Neural cell (in vitro differentiated cells): Measurements from ENCODE around the gene TPTE.
"Not testable (repeated sequence)": the region's sequence is repeated elsewhere in the genome, so short reads cannot be mapped to it uniquely, and the experiment has no call there.

Experiments used
- EZH2 ChIP-seq: fragments of 200-600, 300-800 bp; shearing (Covaris generic), sonication (generic); IDR thresholded peaks from 2 replicates; pipeline ENCODE4 v1.6.1; 2014; ENCODE audit warnings: antibody characterized with exemption, low read length, borderline replicate concordance, mild to moderate bottlenecking; ENCODE audit not compliant: insufficient read depth, poor library complexity, severe bottlenecking
- POLR2AphosphoS5 ChIP-seq: IDR thresholded peaks from 2 replicates; pipeline ENCODE4 v1.6.1; 2012
- TAF1 ChIP-seq: IDR thresholded peaks from 2 replicates; pipeline ENCODE4 v1.6.1; 2012; ENCODE audit warnings: low read depth
- TF ChIP-seq, protein P1 (sequence below): fragments of 450-650 bp; IDR thresholded peaks from 2 replicates; pipeline ENCODE4 v1.5.1; 2014; ENCODE audit warnings: antibody characterized with exemption, mild to moderate bottlenecking, moderate library complexity; ENCODE audit not compliant: poor library complexity, severe bottlenecking

- TF ChIP-seq, protein P1, sequence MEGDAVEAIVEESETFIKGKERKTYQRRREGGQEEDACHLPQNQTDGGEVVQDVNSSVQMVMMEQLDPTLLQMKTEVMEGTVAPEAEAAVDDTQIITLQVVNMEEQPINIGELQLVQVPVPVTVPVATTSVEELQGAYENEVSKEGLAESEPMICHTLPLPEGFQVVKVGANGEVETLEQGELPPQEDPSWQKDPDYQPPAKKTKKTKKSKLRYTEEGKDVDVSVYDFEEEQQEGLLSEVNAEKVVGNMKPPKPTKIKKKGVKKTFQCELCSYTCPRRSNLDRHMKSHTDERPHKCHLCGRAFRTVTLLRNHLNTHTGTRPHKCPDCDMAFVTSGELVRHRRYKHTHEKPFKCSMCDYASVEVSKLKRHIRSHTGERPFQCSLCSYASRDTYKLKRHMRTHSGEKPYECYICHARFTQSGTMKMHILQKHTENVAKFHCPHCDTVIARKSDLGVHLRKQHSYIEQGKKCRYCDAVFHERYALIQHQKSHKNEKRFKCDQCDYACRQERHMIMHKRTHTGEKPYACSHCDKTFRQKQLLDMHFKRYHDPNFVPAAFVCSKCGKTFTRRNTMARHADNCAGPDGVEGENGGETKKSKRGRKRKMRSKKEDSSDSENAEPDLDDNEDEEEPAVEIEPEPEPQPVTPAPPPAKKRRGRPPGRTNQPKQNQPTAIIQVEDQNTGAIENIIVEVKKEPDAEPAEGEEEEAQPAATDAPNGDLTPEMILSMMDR, result not testable (repeated sequence)
- TF ChIP-seq TAF1, POLR2AphosphoS5, EZH2: not testable (repeated sequence)
These were observed 43.6 kb upstream of the TPTE start for GRCh38 chr21:10477794-10478193.
